ENCODE data around the gene CDKN2D.

CDKN2D gene

DNA sequence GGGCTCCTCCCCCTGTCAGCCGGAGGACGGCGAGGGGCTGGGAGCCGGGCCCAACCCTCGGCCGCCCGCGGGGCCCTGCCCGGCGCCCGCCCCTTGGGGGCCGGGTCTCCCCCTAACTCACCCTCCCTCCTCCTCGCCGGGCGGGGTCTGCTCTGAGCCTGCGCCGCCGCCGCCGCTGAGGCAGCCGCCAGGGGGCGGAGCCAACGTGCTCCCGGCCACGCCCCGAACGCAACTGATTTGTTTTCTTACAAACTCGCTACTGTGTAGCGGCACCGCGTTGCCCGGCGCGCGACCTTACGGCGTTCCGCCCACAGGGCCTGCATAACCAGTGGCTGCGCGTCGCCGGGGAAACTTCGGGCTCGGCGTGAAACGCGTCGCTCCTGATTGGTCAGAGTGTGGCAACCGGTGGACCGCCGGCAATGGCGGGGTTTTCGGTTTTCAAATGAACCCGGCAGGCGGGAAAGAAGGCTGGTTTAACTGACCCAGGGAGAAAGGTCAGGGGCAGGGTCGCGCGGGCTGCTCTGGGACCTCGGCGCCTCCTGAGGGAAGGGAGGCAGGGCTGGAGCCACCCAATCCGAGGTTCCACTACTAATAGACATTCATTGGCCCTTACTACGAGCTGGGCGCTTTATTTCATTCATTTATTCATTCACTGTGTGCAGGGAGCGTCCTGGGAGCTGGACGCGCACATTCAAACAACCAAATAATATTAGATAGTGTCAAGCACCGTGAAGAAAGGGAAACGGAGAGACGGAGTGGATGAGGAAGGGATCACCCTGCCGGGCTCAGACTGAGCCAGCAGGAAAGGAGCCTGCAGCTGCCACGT lies at the start of gene CDKN2D:
Gene CDKN2D, minus strand, starts transcription at position 154 of the 826 bp plus-strand sequence. CDS start 326 bp downstream, outside the sequence.
- peak; percentile 98 for DNase-seq

DNA sequence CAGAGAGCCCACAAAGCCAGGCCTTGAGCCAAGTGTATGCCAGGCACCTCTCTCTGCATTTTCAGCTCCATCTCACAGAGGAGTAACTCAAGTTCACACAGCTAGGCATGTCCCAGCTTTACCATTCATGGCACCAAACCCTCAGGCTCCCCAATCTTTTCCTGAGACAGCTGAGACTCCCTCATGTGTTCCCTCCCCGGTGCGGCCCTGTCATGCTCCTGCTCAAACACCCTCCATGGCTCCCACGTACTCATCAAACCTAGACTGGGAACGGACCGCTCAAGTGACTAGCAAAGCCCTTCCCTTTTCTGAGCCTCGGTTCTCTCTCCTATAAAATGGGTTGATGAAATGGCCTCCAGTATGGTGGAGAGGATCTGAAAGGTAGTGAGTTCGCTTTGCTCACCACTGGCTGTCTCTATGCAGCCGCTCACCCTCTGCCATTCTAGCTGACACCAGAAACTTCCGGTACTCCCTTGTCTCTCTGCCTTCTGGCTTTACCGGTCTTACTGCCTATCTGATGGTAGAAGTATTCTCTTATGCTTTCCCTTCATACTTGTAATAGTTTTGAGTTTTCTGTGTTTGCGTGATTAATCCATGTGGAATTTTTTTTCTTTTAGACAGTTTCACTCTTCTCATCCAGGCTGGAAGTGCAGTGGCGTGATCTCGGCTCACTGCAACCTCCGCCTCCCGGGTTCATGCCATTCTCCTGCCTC lies 48.8 kb upstream of the CDKN2D start:
- no peak for DNase-seq

DNA sequence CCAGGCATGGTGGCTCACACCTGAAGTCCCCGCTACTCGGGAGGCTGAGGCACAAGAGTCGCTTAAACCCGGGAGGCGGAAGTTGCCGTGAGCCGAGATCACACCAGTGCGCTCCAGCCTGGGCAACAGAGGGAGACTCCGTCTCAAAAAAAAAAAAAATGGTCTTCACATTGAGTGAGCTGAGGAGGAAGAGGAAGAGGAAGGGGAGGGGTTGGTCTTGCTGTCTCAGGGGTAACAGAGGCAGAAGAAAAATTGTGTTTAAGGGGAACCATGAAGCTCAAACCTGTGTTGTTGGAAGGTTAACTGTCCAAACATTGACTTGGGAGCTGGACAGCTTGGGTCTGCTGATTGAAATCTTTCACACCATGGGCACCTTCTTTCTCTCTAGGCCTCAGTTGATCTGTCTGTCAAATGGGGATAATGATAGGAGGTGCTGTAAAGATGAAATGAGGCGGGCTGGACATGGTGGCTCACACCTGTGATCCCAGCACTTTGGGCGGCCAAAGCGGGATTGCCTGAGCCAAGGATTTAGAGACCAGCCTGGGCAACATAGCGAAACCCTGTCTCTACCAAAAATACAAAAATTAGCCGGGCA lies 46.7 kb upstream of the CDKN2D start:
- no peak for DNase-seq

DNA sequence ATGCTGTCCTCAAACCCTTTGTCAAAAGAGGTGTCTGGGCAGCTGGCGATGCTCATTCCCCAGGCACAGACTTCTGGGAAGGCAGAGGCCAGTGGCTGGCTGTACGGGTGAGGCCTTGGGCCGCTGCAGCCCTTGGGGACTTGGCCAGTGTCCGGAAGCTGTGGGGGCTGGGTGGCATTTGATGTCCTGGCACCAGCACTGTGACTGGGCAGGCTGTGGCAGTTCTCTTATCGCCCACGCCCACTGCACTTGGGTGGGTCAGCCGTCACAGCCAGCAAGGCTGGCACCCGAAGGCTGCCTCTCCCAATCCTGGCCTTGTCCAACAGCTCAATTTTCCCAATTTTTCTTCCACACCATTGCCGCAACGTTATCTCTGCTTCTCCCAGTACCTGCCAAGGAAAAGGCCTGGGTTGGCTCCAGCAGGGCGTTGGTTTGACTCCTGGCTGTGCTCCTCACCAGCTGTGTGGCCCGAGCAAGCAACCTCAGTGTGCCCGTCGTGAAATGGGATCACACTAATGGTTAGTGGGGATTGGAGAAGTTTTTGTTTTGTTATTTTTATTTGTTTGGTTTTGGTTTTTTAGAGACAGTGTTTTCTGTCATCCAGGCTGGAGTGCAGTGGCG lies 43.8 kb upstream of the CDKN2D start:
- DNase-seq: no peak

- DNase-seq: no peak
Observed at GRCh38 chr19:10611907-10612306, 43.1 kb upstream of the CDKN2D start.

- DNase-seq: no peak
Observed at GRCh38 chr19:10604460-10604980, 35.7 kb upstream of the CDKN2D start.

GRCh38 chr19:10603873-10604459 lies 35.2 kb upstream of the CDKN2D start:
- no peak for DNase-seq

DNA sequence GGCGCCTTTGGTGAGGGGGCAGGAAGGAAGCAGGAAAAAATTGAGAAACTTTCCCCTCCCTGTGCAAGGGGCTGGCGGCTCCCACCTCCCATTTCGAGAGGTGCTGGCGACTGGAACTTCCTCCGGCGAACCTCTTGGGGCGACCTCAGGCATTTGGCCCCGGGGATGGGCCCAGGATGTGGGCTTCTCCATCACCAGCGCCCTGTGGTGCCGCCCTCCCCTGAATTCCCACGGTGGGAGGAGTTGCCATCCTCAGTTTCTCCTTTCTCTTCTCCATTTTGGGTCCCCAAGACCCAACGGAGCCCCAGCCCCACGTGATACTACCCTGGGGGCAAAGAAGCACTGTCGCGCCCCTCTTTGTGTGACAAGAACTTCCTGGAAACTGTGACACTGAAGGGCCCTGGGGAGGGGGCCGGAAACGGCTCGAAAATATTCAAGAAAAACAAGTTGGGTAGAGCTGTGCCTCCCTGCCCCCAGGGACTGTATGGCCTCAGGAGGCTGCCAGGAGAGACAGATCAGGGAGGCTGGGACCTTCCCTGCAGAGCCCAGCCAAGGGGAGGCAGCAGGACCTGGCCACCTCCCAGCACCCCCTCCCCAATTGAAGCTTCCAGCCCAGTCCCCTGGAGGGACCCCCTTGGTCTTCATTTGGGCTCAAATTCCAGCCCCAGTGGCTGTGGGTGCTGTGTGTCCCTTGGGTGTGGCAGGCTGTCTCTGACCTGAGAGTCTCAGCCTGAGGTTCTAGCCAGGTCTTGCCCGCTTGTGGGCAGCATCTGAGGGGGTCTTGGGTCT lies 34.5 kb upstream of the CDKN2D start:
- no peak for DNase-seq

DNA sequence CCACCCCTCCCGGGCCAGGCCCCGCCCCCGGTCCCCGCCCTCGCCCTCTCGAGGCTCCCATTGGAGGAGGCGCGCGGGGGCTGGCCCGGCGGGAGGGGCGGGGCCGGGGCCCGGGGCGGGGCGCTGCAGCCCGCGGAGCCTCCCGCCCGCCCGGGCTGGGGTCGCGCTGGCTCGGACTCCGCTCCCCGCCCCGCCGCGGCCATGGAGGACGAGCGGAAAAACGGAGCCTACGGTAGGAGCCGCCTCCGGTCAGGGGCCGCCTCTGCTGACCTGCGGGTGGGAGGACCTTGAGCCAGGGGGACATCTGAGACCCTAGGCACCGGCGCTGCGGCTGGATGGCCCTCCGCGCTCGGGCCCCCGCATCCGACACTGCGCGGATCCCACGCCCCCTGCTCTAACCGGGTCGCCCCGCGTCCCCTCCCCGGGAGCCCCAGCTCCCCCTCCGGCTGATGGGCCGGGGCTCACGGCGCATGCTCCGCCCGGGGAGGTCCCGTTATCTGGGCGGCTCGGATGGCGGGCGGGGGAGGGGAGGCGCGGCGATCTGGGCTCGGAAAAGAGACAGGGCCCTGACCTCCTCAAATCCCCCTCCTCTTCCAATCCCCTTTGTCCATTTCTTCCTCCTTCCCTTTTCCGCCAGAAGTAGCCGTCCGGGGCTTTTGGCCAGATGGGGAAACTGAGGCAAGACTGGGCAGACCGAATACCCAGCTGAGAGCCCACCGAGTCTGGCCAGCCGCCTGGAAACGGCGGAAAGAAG lies 33.7 kb upstream of the CDKN2D start:
- no peak for DNase-seq

DNA sequence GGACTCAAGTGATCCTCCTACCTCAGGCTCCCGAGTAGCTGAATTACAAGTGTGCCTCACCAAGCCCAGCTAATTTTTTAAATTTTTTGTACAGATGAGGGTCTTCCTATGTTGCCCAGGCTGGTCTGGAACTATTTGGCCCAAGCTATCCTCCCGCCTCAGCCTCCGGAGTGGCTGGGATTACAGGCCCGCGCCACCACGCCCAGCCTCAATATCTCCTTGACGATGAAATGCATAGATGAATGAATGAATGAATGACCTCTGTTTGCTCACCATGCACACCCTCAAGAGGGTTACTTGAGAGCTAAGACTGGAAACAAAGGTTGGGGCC lies 33.2 kb upstream of the CDKN2D start:
- DNase-seq: peak; percentile 18

DNA sequence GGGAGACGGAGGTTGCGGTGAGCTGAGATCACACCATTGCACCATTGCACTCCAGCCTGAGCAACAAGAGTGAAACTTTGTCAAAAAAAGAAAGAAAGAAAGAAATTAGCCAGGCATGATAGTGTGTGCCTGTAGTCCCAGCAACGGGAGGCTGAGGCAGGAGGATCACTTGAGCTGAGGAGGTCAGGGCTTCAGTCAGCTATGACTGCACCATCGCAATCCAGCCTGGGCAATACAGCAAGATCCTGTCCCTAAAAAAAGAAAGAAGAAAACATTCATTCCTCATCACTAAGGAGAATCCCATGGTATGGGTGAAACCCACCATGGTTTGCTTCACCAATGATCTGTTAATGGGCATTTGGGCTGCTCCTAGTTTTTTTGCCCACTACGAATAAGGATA lies 31.4 kb upstream of the CDKN2D start:
- DNase-seq: no peak

DNA sequence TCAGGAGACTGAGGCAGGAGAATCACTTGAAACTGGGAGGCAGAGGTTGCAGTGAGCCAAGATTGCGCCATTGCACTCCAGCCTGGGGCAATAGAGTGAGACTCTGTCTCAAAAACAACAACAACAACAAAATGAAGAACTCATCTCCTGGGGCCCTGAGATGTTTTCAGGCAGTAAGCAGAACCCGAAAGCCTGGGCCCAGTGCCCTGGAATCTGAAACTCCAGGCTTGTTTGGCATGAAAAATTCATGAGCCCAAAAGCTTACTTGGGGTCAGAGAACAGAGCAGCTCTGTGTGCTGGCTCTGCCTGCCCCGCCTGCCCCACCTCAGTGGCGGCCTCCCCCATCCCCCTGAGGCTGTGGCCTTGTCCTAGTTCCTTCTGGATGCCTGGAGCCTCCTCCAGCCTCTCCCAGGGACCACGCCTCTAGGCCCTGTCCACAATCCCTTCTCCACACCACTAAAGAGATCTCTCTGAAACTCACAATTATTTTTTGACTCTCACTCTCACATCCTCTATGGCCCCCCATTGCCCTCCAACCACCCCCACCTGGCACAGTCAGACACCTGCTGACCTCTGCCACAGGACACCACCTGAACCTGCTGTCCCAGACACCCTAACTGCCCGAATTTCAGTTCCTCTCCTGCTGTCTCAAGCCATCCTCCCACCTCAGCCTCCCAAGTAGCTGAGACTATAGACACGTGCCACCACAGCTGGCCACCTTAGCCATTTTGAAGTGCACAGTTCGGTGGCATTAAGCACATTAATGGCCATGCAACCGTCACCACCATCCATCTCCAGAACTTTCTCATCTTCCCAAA lies 25.2 kb upstream of the CDKN2D start:
- DNase-seq: no peak

DNA sequence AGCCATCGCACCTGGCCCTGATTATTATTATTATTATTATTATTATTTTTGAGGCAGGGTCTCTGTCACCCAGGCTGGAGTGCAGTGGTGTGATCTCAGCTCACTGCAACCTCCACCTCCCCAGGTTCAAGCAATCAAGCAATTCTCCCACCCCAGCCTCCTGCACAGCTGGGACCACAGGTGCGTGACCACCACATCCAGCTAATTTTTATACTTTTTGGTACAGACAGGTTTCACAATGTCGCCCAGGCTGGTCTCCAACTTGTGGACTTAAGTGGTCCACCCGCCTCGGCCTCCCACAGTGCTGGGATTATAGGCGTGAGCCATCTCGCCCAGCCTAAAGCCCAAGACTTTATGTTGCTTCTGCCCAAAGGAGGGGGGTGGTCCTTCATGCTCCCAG lies 24.4 kb upstream of the CDKN2D start:
- no peak for DNase-seq

DNA sequence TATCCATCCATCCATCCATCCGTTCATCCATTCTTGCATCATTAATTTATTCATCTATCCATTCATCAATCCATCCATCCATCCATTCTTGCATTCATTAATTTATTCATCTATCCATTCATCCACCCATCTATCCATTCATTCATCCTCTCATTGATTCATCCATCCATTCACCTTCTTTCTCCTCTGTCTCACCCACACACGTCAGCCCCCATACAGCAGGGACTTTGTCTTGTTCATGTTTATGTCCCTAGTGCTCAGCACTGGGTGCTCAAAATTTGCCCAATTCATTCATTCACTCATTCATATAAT lies 19.0 kb upstream of the CDKN2D start:
- DNase-seq: no peak

- DNase-seq: no peak
Observed at GRCh38 chr19:10587022-10587838, 18.5 kb upstream of the CDKN2D start, which contains the start of gene AP1M2. TSS of gene AP1M2 (minus strand) at chr19:10587312. CDS start at chr19:10587231, 81 bp downstream.

GRCh38 chr19:10586396-10586795 lies 17.6 kb upstream of the CDKN2D start:
- no peak for DNase-seq

DNA sequence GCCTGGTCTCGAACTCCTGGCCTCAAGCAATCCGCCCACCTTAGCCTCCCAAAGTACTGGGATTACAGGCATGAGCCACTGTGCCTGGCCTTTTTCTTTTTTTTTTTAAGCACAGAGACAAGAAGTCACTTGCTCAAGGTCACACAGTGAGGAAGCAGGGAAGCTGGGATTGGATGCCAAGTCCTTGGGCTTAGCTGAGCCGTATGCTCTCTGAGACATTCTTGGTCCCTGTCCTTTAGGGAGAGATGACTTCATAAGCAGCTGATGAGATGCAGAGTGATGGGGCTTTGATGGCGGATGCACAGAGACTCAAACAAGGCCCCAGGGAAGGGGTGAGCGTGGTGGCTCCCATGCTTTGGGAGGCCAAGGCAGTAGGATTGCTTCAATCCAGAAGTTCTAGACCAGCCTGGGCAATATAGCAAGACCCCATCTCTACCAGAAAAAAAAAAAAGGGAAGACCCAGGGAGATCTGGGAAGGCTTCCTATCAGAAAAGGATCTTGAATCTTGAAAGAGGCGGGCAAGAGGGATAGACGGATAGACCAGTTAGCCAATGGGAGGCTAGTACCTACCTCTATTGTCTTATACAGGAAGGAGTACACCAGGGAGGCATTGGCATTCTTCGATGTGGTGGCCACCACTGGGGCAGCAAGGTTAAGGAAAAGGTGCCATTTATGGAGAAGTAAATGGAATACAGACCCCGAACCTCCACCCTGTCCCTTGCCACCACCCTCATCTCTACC lies 14.4 kb upstream of the CDKN2D start:
- no peak for DNase-seq

DNA sequence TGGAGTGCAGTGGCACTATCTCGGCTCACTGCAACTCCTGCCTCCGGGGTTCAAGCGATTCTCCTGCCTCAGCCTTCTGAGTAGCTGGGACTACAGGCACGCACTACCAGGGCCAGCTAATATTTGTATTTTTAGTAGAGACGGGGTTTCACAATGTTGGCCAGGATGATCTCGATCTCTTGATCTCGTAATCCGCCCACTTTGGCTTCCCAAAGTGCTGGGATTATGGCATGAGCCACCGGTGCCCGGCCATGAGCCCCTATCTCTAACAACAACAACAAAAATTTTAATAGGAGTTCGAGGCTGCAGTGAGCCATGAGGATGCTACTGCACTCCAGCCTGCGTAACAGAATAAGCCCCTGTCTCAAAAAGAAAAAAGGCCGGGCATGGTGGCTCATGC lies 13.3 kb upstream of the CDKN2D start:
- no peak for DNase-seq

Data from NCI-H524 treated with DMSO at 0.1 percent for 48 hours (cell line).